HepG2 (cell line): Measurements from ENCODE around the gene RNF150. TPM values are rescaled to one million over a fixed set of nuclear protein-coding genes. Genes with fewer than 3 reads are reported as not detected.

Source experiments
- ATAC-seq: fragments of 200-7000 bp; cut with Tn5 transposase; 3 replicates; pipeline ENCODE4 v1.9.1; 2020; ENCODE audit warnings: mild to moderate bottlenecking, moderate library complexity
- BruUV-seq: library from RNA; stranded (reverse); fragments of 400-500 nt; replicated peaks from 2 replicates; lab custom pipeline; 2021; lab: Mats Ljungman, UMichigan
- CTCF ChIA-PET: fragments of 300-600 bp; formaldehyde crosslinking; extraction: SDS; loops from one replicate; lab custom pipeline; 2021; ENCODE audit warnings: low total read pairs, inconsistent platforms, low intra/inter-chr PET ratio; lab: Yijun Ruan, JAX
- POLR2A ChIA-PET: fragments of 350-600 bp; sonication (Branson Sonifier 250); formaldehyde crosslinking; loops from one replicate; lab custom pipeline; 2020; ENCODE audit warnings: antibody characterized with exemption, inconsistent platforms; lab: Yijun Ruan, JAX
- DNase-seq: peaks from one replicate; pipeline ENCODE4 v3.0.0-alpha.2; 2015; ENCODE audit warnings: low spot score
- FAIRE-seq: peaks from 3 replicates; lab custom pipeline; 2011; peaks lifted over from hg19 to GRCh38; lab: Jason Lieb, UNC
- H2AFZ ChIP-seq: one replicate; pipeline ENCODE4 v1.6.1; 2011; ENCODE audit warnings: low read length, inconsistent platforms
- H3K27ac ChIP-seq: fragments of 300-600 bp; 3 replicates; pipeline ENCODE4 v1.8.0; 2011; ENCODE audit warnings: mixed run types, mild to moderate bottlenecking, mixed read lengths, low read length, inconsistent platforms; ENCODE audit not compliant: insufficient read depth; ENCODE audit errors: extremely low read length
- H3K27me3 ChIP-seq, 2 experiments: fragments of 200-600 bp in 1 of 2; 2 replicates in 1 of 2; 3 replicates in 1 of 2; pipeline versions ENCODE4 v1.6.0 to v1.8.0; 2011; ENCODE audit warnings: low read length in 2 of 2, mild to moderate bottlenecking in 2 of 2, moderate library complexity in 2 of 2, inconsistent platforms in 1 of 2; ENCODE audit not compliant: insufficient read depth in 2 of 2, control insufficient read depth in 1 of 2
- H3K36me3 ChIP-seq, 2 experiments: fragments of 200-600 bp in 1 of 2; replicated peaks in 1 of 2; 2 replicates in 1 of 2; 3 replicates in 1 of 2; pipeline versions ENCODE4 v1.5.1 to v1.8.0; 2011; ENCODE audit warnings: low read length in 2 of 2, inconsistent platforms in 1 of 2; ENCODE audit not compliant: insufficient read depth in 2 of 2, control insufficient read depth in 1 of 2
- H3K4me1 ChIP-seq: 2 replicates; pipeline ENCODE4 v1.5.1; 2012; ENCODE audit warnings: low read length, inconsistent platforms; ENCODE audit not compliant: insufficient read depth
- H3K4me2 ChIP-seq: 2 replicates; pipeline ENCODE4 v1.6.0; 2011; ENCODE audit warnings: low read depth, low read length, inconsistent platforms
- H3K4me3 ChIP-seq, 3 experiments: fragments of 200-600 bp in 1 of 3; sonication (generic), shearing (Covaris generic) in 1 of 3; replicated peaks in 1 of 3; 2 replicates each; pipeline ENCODE4 v1.5.1; 2011 to 2016; ENCODE audit warnings: low read length in 3 of 3, inconsistent platforms in 2 of 3, low read depth in 2 of 3, mild to moderate bottlenecking in 2 of 3, control low read depth in 1 of 3, mixed read lengths in 1 of 3; ENCODE audit not compliant: insufficient read depth in 1 of 3
- H3K79me2 ChIP-seq: one replicate; pipeline ENCODE4 v1.6.1; 2011; ENCODE audit warnings: low read length, inconsistent platforms; ENCODE audit not compliant: insufficient read depth
- H3K9ac ChIP-seq: 2 replicates; pipeline ENCODE4 v1.6.0; 2011; ENCODE audit warnings: mild to moderate bottlenecking, low read depth, low read length, inconsistent platforms; ENCODE audit not compliant: insufficient read depth
- H3K9me3 ChIP-seq: 2 replicates; pipeline ENCODE4 v1.5.1; 2012; ENCODE audit warnings: mild to moderate bottlenecking, low read length
- H4K20me1 ChIP-seq: 2 replicates; pipeline ENCODE4 v1.6.0; 2011; ENCODE audit warnings: inconsistent platforms, mild to moderate bottlenecking, low read length, moderate library complexity; ENCODE audit not compliant: insufficient read depth
- CEBPB ChIP-seq: IDR thresholded peaks from 2 replicates; pipeline ENCODE4 v1.6.1; 2011; ENCODE audit warnings: low read depth, low read length, improper control_type of control experiment, borderline replicate concordance
- KDM5A ChIP-seq: fragments of 200-600 bp; sonication (generic); IDR thresholded peaks from 2 replicates; pipeline ENCODE4 v1.7.0; 2018; ENCODE audit warnings: antibody characterized with exemption, mild to moderate bottlenecking, low read length, borderline replicate concordance
- MIER2 ChIP-seq: IDR thresholded peaks from 2 replicates; pipeline ENCODE4 v1.6.1; 2016; ENCODE audit warnings: missing biosample characterization, missing genetic modification reagents
- SALL1 ChIP-seq: sonication (generic); formaldehyde crosslinking; IDR thresholded peaks from 2 replicates; pipeline ENCODE4 v1.8.0; 2022; ENCODE audit warnings: mild to moderate bottlenecking, missing genetic modification reagents
- SMC3 ChIP-seq: IDR thresholded peaks from 2 replicates; pipeline ENCODE4 v1.6.1; 2011; ENCODE audit warnings: low read length, improper control_type of control experiment
- ZNF496 ChIP-seq: sonication (generic); formaldehyde crosslinking; IDR thresholded peaks from 2 replicates; pipeline ENCODE4 v1.8.1; 2023; ENCODE audit warnings: mild to moderate bottlenecking, moderate library complexity, missing genetic modification reagents; ENCODE audit not compliant: insufficient replicate concordance
- ZNF841 ChIP-seq: sonication (generic); formaldehyde crosslinking; IDR thresholded peaks from 2 replicates; pipeline ENCODE4 v1.8.1; 2023; ENCODE audit warnings: missing genetic modification reagents, borderline replicate concordance
- WGBS: methylation state at CpG from one replicate; pipeline ENCODE4 v1.1.6; 2017; ENCODE audit warnings: low lambda C conversion rate; 5-methylcytosine and 5-hydroxymethylcytosine counted together
- in situ Hi-C: cut with HindIII; loops from 2 replicates; pipeline ENCODE4 v1.10.0; 2017; ENCODE audit warnings: low pct_unique_long_range_greater_than_20kb; ENCODE audit not compliant: extremely low pct_ligation_motif_present
- intact Hi-C: fragments of 100-400 bp; cut with micrococcal nuclease; formaldehyde crosslinking; loops from one replicate; pipeline ENCODE4 v1.10.0; 2022; ENCODE audit not compliant: unreplicated experiment
- polyA plus RNA-seq, 8 experiments: library from polyadenylated mRNA; depleted of rRNA in 3 of 8; stranded (reverse) in 7 of 8; unstranded in 1 of 8; fragments of >200 nt; fragmentation: Illumina TruSeq in 4 of 8; extraction: Trizol in 4 of 8; gene quantifications; 2 replicates each; pipeline versions ENCODE4 v1.2.1 to v1.2.3, GENCODE V29; 2011 to 2016; ENCODE audit warnings: low read depth in 4 of 8, missing spikeins in 1 of 8, mixed read lengths in 1 of 8; ENCODE audit not compliant: insufficient read depth in 1 of 8
- total RNA-seq, 5 experiments: library from RNA; depleted of rRNA; stranded (reverse); fragments of >200 nt; fragmentation: Illumina TruSeq; extraction: Trizol; gene quantifications; 2 replicates each; pipeline ENCODE4 v1.2.3, GENCODE V29; 2016; ENCODE audit warnings: low read depth in 1 of 5
- TF ChIP-seq, protein P1 (sequence below): sonication (generic); formaldehyde crosslinking; IDR thresholded peaks from 2 replicates; pipeline ENCODE4 v1.5.1; 2020; ENCODE audit warnings: missing genetic modification reagents, mild to moderate bottlenecking, borderline replicate concordance
- TF ChIP-seq, protein P2 (sequence below): sonication (generic); formaldehyde crosslinking; IDR thresholded peaks from 2 replicates; pipeline ENCODE4 v1.9.0; 2021; ENCODE audit warnings: missing genetic modification reagents, mild to moderate bottlenecking, borderline replicate concordance
- TF ChIP-seq, protein P3 (sequence below): sonication (generic); formaldehyde crosslinking; IDR thresholded peaks from 2 replicates; pipeline ENCODE4 v1.9.0; 2022; ENCODE audit warnings: missing genetic modification reagents, mild to moderate bottlenecking, borderline replicate concordance
- TF ChIP-seq, protein P4 (sequence below): IDR thresholded peaks from 2 replicates; pipeline ENCODE4 v1.6.1; 2016; ENCODE audit warnings: control low read depth
- TF ChIP-seq, protein P5 (sequence below): sonication (generic); formaldehyde crosslinking; IDR thresholded peaks from 2 replicates; pipeline ENCODE4 v1.4.0; 2020; ENCODE audit warnings: missing genetic modification reagents

The RNF150 gene
- total and polyA plus RNA-seq, 2 of the 13 experiments (the other 11 are each of a cell fraction or from before 2014, with no cell fraction given) = 0.02 to 0.03 TPM

DNA sequence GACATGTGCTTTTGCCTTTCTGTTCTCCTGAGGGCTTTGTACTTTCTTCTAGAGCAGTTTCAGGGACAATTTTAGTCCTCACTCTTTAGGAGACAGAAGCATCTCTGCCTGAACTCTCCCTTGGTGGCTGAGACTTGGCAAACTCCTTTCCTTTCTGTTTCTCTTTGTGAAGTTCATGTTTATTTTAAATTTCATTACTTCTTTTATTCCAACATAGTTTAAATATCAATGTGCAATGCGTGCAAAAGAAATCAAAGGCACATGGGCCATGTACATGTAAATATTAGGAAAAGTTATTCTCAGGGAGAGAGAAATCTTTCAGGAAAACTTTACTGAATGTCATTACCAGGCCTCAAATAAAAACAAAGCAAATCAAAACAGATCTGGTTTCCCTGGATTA is 177.6 kb downstream of the RNF150 start (continued):
- TF ChIP-seq, protein P1, sequence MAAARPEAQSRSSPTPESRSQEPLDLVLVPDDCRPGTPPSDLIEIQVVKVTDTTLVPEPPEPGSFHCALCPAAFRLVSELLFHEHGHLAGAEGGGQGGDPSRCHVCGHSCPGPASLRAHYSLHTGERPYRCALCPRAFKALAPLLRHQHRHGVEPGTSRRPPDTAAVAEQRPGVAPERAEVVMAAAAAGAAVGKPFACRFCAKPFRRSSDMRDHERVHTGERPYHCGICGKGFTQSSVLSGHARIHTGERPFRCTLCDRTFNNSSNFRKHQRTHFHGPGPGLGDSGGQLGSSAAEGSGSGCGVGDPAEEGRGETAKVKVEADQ = no peak
- TF ChIP-seq, protein P2, sequence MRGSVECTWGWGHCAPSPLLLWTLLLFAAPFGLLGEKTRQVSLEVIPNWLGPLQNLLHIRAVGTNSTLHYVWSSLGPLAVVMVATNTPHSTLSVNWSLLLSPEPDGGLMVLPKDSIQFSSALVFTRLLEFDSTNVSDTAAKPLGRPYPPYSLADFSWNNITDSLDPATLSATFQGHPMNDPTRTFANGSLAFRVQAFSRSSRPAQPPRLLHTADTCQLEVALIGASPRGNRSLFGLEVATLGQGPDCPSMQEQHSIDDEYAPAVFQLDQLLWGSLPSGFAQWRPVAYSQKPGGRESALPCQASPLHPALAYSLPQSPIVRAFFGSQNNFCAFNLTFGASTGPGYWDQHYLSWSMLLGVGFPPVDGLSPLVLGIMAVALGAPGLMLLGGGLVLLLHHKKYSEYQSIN = no peak

DNA sequence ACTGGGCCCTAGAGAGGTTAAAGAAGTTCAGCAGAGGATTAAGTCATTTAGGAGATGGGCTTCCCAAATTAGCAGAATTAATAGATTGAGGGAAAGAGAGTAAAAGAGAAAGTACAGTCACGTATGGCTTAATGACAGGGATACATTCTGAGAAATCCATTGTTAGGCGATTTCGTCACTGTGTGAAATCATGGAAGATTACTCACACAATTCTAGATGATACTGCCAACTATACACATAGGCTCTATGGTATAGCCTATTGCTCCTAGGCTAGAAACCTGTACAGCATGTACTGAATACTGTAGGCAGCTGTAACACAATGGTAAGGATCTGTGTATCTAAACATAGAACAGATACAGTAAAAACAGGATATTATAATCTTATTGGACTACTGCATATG is 180.6 kb downstream of the RNF150 start:
- H3K4me3 ChIP-seq = no peak overlapping the region
- FAIRE-seq (no peak), ATAC-seq (no peak), DNase-seq (no peak)
- POLR2A ChIA-PET = no interaction called here
- CTCF ChIA-PET = no interaction called here
- H3K36me3 ChIP-seq = no peaks in the 10 kb centered on the region
- H3K9ac ChIP-seq = no peak overlapping the region
- H3K27ac ChIP-seq = no peak overlapping the region
- intact Hi-C loops = no loop called here
- H3K27me3 ChIP-seq = no peaks in the 10 kb centered on the region
- H3K9me3 ChIP-seq = no peaks in the 10 kb centered on the region
- no peak overlapping the region for H2AFZ ChIP-seq
- no peaks in the 10 kb centered on the region for H3K4me1 ChIP-seq
- in situ Hi-C loops = no loop called here
- no peak overlapping the region for H3K4me2 ChIP-seq
- 25% methylated on average over 3 of the region's 3 CpGs for WGBS
- H4K20me1 ChIP-seq = no peaks in the 10 kb centered on the region
- BruUV-seq = no TSS peak
- no peaks in the 10 kb centered on the region for H3K79me2 ChIP-seq
- no peak for TF ChIP-seq CEBPB
- TF ChIP-seq, protein P3, sequence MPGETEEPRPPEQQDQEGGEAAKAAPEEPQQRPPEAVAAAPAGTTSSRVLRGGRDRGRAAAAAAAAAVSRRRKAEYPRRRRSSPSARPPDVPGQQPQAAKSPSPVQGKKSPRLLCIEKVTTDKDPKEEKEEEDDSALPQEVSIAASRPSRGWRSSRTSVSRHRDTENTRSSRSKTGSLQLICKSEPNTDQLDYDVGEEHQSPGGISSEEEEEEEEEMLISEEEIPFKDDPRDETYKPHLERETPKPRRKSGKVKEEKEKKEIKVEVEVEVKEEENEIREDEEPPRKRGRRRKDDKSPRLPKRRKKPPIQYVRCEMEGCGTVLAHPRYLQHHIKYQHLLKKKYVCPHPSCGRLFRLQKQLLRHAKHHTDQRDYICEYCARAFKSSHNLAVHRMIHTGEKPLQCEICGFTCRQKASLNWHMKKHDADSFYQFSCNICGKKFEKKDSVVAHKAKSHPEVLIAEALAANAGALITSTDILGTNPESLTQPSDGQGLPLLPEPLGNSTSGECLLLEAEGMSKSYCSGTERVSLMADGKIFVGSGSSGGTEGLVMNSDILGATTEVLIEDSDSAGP (CRISPR knock-in tag) = no peak
- TF ChIP-seq, protein P4, sequence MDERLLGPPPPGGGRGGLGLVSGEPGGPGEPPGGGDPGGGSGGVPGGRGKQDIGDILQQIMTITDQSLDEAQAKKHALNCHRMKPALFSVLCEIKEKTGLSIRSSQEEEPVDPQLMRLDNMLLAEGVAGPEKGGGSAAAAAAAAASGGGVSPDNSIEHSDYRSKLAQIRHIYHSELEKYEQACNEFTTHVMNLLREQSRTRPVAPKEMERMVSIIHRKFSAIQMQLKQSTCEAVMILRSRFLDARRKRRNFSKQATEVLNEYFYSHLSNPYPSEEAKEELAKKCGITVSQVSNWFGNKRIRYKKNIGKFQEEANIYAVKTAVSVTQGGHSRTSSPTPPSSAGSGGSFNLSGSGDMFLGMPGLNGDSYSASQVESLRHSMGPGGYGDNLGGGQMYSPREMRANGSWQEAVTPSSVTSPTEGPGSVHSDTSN (CRISPR knock-in tag) = no peak
- TF ChIP-seq ZNF496 = no peak
- TF ChIP-seq, protein P5, sequence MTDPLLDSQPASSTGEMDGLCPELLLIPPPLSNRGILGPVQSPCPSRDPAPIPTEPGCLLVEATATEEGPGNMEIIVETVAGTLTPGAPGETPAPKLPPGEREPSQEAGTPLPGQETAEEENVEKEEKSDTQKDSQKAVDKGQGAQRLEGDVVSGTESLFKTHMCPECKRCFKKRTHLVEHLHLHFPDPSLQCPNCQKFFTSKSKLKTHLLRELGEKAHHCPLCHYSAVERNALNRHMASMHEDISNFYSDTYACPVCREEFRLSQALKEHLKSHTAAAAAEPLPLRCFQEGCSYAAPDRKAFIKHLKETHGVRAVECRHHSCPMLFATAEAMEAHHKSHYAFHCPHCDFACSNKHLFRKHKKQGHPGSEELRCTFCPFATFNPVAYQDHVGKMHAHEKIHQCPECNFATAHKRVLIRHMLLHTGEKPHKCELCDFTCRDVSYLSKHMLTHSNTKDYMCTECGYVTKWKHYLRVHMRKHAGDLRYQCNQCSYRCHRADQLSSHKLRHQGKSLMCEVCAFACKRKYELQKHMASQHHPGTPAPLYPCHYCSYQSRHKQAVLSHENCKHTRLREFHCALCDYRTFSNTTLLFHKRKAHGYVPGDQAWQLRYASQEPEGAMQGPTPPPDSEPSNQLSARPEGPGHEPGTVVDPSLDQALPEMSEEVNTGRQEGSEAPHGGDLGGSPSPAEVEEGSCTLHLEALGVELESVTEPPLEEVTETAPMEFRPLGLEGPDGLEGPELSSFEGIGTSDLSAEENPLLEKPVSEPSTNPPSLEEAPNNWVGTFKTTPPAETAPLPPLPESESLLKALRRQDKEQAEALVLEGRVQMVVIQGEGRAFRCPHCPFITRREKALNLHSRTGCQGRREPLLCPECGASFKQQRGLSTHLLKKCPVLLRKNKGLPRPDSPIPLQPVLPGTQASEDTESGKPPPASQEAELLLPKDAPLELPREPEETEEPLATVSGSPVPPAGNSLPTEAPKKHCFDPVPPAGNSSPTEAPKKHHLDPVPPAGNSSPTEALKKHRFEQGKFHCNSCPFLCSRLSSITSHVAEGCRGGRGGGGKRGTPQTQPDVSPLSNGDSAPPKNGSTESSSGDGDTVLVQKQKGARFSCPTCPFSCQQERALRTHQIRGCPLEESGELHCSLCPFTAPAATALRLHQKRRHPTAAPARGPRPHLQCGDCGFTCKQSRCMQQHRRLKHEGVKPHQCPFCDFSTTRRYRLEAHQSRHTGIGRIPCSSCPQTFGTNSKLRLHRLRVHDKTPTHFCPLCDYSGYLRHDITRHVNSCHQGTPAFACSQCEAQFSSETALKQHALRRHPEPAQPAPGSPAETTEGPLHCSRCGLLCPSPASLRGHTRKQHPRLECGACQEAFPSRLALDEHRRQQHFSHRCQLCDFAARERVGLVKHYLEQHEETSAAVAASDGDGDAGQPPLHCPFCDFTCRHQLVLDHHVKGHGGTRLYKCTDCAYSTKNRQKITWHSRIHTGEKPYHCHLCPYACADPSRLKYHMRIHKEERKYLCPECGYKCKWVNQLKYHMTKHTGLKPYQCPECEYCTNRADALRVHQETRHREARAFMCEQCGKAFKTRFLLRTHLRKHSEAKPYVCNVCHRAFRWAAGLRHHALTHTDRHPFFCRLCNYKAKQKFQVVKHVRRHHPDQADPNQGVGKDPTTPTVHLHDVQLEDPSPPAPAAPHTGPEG (CRISPR knock-in tag) = no peak
- TF ChIP-seq SALL1 (CRISPR knock-in tag) = no peak
- no peak for TF ChIP-seq KDM5A
- no peak for TF ChIP-seq MIER2
- no peak for TF ChIP-seq ZNF841 (CRISPR knock-in tag)
- TF ChIP-seq SMC3 = no peak
